ENCODE data around the gene PKD2L1. TPM values are rescaled to one million over a fixed set of nuclear protein-coding genes. Genes with fewer than 3 reads are reported as not detected.
A peak's percentile ranks its signal among the peaks of the same experiment; 100 is the strongest.

Gene PKD2L1
- polyA plus RNA-seq, 1 experiment, result not detected

- H3K27me3 ChIP-seq (ENCODE audit: control insufficient read depth, insufficient read depth, low read length), result no peaks in the 10 kb centered on the region
- DNase-seq (ENCODE audit: low read depth), result no peak
- no peak for TF ChIP-seq CTCF (IDR thresholded peaks at IDR 0.05; ENCODE audit: insufficient read depth, low read depth, low read length)
- ChIA-PET POLR2A (no interaction called here), CTCF (interaction anchor here (0.6 to 0.7 kb wide), 2 partner anchors 49 to 51 kb away, joined by 3 to 4 read pairs; no protein-coding TSS in a partner anchor)
- H3K36me3 ChIP-seq (ENCODE audit: control insufficient read depth, insufficient read depth, low read length), result no peaks in the 10 kb centered on the region
- H3K4me3 ChIP-seq (ENCODE audit: low read depth, low read length), result no peak overlapping the region
Observed at GRCh38 chr10:100368721-100369120, 38.7 kb upstream of the PKD2L1 start.

- POLR2A ChIA-PET, result interaction anchor here (0.6 kb wide), 1 partner anchor 600 kb away, joined by 3 read pairs; no protein-coding TSS in a partner anchor
Observed at GRCh38 chr10:100364735-100365391, 34.8 kb upstream of the PKD2L1 start.

GRCh38 chr10:100364175-100364574, 34.1 kb upstream of the PKD2L1 start:
- Histone ChIP-seq H3K27me3 (ENCODE audit: control insufficient read depth, insufficient read depth, low read length) (no peaks in the 10 kb centered on the region), H3K36me3 (ENCODE audit: control insufficient read depth, insufficient read depth, low read length) (peaks cover 6% of the 10 kb centered on the region), H3K4me3 (ENCODE audit: low read depth, low read length) (no peak overlapping the region)
- ChIA-PET CTCF (interaction anchor here (1.0 to 1.3 kb wide), 3 partner anchors 11 to 118 kb away, joined by 3 read pairs; no protein-coding TSS in a partner anchor), POLR2A (no interaction called here)
- no peak for TF ChIP-seq CTCF (IDR thresholded peaks at IDR 0.05; ENCODE audit: insufficient read depth, low read depth, low read length)
- DNase-seq (ENCODE audit: low read depth), result no peak

More at GRCh38 chr10:100364735-100365391, 34.8 kb upstream of the PKD2L1 start:
- H3K27me3 ChIP-seq (ENCODE audit: control insufficient read depth, insufficient read depth, low read length), result no peaks in the 10 kb centered on the region
- CTCF ChIA-PET, result interaction anchor here (0.6 to 1.5 kb wide), 4 partner anchors 10 to 117 kb away, joined by 3 to 4 read pairs (median 3); no protein-coding TSS in a partner anchor
- H3K36me3 ChIP-seq (ENCODE audit: control insufficient read depth, insufficient read depth, low read length), result peaks cover 5% of the 10 kb centered on the region
- H3K4me3 ChIP-seq (ENCODE audit: low read depth, low read length), result no peak overlapping the region
- peak; percentile 56 for DNase-seq (ENCODE audit: low read depth)
- TF ChIP-seq CTCF (IDR thresholded peaks at IDR 0.05; ENCODE audit: insufficient read depth, low read depth, low read length), result no peak

- DNase-seq (ENCODE audit: low read depth), result no peak
- H3K36me3 ChIP-seq (ENCODE audit: control insufficient read depth, insufficient read depth, low read length), result peaks cover 10% of the 10 kb centered on the region
- no peak for TF ChIP-seq CTCF (IDR thresholded peaks at IDR 0.05; ENCODE audit: insufficient read depth, low read depth, low read length)
- no peaks in the 10 kb centered on the region for H3K27me3 ChIP-seq (ENCODE audit: control insufficient read depth, insufficient read depth, low read length)
- ChIA-PET POLR2A (no interaction called here), CTCF (interaction anchor here (1.0 to 1.9 kb wide), 3 partner anchors 9 to 24 kb away, joined by 3 to 8 read pairs (median 3); no protein-coding TSS in a partner anchor)
- no peak overlapping the region for H3K4me3 ChIP-seq (ENCODE audit: low read depth, low read length)
Observed at GRCh38 chr10:100362570-100363496, 32.8 kb upstream of the PKD2L1 start.

- ChIA-PET POLR2A (no interaction called here), CTCF (interaction anchor here (0.6 kb wide), 1 partner anchor 123 kb away, joined by 3 read pairs; no protein-coding TSS in a partner anchor)
- no peak for DNase-seq (ENCODE audit: low read depth)
- Histone ChIP-seq H3K36me3 (ENCODE audit: control insufficient read depth, insufficient read depth, low read length) (peaks cover 12% of the 10 kb centered on the region), H3K4me3 (ENCODE audit: low read depth, low read length) (no peak overlapping the region), H3K27me3 (ENCODE audit: control insufficient read depth, insufficient read depth, low read length) (no peaks in the 10 kb centered on the region)
- no peak for TF ChIP-seq CTCF (IDR thresholded peaks at IDR 0.05; ENCODE audit: insufficient read depth, low read depth, low read length)
Observed at GRCh38 chr10:100360234-100360633, 30.2 kb upstream of the PKD2L1 start.
